GM20000 (cell line): Measurements from ENCODE around the gene ZNF624.
A peak's percentile ranks its signal among the peaks of the same experiment; 100 is the strongest.

ENCODE experiments used
- DNase-seq: peaks from one replicate; pipeline ENCODE4 v3.0.0; 2012; ENCODE audit warnings: low spot score
- CTCF ChIP-seq: IDR thresholded peaks from 2 replicates; pipeline ENCODE4 v1.5.1; 2012; ENCODE audit warnings: mild to moderate bottlenecking, control low read depth; ENCODE audit errors: extremely low read depth, missing control alignments

Gene ZNF624

DNA sequence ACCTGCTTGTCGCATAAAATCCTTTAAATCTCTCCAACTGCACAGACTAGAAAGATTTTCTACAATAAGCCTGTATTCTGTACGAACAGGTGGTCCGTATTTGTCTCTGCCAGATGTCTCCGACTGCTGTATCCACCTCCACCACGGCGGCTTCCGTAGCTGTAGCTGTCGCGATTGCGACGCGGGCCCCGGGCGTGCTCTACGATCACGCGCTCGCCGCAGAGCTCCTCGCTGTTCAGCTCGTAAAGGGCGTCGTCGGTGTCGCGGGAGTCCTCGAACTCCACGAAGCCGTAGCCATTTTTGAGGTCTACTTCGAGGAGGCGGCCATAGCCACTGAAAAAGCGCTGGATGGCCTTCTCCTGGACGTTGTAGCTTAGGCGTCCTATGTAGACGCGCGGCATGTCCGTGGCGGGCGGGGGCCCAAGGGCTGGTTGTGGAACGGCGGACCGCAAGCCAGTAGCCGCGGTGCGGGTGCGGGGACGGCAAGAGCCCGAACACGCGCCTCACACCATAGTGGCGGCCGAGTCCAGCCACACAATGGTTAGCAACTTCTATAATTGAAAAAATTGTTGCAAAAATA is 36.1 kb downstream of the ZNF624 start:
- DNase-seq, result no peak
- TF ChIP-seq CTCF, result no peak

GRCh38 chr17:16599537-16599936 is 54.1 kb downstream of the ZNF624 start:
- TF ChIP-seq CTCF, result no peak
- DNase-seq, result no peak

DNA sequence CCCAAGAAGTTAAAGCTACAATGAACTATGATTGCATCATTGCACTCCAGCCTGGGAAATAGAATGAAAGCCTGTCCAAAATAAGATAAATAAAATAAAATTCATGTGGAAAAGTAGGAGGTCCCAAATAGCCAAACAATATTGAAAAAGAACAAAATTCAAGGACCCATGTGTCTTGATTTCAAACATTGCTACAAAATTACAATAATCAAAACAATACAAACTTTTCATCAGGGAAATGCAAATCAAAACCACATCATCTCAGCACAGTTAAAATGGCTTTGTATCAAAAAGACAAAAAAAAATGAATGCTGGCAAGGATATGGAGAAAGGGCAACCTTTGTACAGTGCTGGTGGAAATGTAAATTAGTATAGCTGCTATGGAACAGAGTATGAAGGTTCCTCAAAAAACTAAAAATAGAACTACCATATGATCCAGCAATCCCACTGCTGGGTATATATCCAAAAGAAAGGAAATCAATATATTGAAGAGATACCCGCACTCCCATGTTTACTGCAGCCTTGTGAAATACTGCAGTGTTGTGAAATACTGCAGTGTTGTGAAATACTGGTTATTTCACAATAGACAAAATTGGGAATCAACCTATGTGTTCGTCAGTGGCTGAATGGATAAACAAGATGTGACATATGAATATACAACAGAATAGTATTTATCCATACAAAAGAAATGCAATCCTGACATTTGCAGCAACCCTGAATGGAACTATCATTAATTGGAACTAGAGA is 60.1 kb downstream of the ZNF624 start:
- TF ChIP-seq CTCF, result no peak
- no peak for DNase-seq

GRCh38 chr17:16589097-16589969 is 64.3 kb downstream of the ZNF624 start:
- peak; percentile 98 for TF ChIP-seq CTCF
- peak; percentile 94 for DNase-seq

DNA sequence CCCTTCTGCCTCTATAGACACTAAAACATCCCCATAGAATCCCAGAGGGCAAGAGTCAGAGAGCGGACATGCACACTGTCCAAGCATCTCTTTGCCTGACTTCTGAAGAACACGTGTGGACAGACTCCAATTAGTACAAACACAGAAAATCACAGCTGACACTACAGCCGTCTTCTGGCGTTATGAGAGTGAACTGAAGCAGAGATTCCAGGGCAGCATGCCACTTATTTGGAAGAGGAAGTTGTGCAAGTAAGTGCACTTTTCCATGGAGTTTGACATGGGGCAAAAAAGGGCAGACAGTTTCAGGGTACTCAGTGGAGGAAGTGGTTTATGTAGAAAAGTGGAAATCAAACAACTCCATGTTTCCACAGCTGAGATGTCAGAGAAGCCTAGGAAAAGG is 67.9 kb downstream of the ZNF624 start:
- TF ChIP-seq CTCF, result no peak
- no peak for DNase-seq

GRCh38 chr17:16584273-16584995 is 69.2 kb downstream of the ZNF624 start:
- TF ChIP-seq CTCF, result peak; percentile 87
- DNase-seq, result peak; percentile 86
